Amygdala (tissue), 56 donors: ENCODE measurements around the gene BCL11A.

ENCODE experiments used
- DNase-seq, 56 donors: peaks; one replicate each; lab custom pipeline; 2025; lab: John Stamatoyannopoulos, UW

BCL11A gene

DNA sequence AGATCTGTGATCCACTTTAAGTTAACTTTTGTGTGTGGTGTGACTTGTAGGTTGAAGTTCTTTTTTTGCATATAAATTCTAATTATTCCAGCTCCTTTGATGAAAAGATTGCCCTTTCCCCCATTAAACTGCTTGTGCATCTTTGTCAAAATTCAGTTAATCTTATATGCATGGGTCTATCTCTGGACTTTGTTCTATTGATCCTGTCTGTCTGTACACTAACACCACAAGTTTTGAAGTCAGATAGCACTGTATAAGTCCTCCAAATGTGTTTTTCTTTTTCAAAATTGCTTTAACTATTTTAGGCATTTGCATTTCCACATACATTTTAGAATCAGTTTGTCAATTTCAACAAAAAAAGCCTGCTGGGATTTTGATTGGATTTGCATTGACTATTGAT, 137.6 kb downstream of the BCL11A start:
- DNase-seq = no peak

DNA sequence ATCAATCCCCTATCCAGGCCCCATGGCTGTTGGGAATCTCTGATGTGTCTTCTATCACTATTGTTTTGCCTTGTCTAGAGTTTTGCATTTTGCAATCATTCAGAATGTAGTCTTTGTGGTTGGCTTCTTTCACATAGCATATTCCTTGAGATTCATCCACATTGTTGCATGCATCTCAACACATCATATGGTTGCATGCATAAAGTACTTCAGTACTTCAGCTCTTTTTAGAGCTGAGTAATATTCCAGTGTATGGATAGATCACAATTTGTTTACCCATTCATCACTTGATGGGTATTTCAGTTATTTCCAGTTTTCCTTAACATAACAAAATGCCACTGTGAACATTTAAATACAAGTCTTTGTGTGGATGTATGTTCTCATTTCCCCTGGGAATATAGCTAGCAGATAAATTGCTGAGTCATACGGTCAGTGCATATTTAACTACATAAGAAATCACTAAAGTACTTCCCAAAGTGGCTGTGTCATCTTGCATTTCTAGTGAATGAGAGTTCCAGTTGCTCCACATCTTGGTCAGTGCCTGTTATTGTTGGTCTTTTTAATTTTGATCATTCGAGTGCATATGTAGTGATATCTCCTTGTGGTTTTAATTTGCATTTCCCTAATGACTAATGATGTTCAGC, 138.8 kb downstream of the BCL11A start:
- no peak for DNase-seq

DNA sequence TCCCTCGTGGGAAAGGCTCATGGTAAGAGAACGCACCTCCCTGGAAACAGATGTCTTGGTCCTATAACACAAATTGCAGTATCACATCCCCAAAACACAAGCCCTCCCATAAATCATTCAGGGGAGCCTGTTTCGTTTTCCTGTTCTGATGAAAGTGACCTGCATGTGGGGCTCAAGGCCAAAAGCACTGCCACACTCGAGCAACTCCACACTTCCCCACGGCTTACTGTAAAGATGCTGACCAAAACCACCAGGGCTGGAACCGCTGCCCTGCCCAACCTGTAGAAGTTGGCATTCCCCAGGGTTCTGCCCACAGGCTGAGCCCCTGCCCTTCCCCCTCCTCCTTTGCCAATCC, 139.7 kb downstream of the BCL11A start:
- DNase-seq = no peak

DNA sequence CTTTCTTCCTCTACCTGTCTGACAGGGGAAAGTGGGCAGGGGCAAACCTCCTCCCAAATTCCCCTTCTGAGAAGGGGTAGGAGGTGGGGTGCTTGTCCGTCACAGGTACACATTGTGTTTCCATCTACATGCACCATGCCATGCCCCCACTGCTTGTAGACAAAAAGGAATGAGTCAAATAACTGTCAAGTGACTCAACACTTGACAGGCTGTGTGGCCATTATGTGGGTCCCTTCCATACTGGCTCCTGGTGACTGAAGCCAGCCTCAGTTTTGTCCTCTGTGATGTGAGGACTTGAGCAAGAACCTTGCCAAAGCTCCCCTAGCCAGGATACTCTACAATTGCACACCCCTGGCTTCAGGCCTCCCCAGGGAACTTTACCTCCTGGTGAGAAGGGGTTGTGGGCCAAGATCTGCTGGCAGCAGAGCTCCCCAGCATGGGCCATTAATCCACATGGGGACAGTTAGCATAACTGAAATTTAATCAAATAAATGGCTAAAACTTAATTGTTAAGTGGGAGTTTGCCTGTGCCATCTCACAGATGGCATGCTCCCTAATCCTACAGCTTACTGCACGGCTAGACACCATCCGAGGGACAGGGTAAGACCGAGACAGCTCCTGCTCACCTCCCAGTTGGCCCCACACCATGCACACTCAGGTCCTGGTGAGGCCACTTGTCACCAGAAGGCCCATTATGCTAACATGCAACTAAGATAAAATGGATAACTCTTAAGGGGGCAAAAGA, 140.2 kb downstream of the BCL11A start:
- no peak for DNase-seq

DNA sequence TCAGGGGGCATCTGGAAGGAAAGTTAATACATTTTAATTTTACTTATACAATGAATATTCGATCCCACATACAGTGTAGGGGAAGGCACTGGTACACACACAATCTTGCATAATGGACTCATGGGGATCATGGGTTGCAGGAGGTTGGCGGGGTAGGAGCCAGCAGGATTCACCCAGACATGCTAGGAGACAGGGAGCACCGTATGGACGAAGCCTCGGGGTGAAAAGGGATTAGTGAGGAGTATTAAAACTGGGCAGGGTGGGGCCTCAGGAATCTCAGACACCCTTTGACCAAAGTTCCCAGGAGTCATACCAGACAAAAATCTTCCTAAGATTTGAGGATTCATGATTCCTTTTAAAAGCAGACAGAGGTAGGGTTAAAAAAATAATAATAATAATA, 140.8 kb downstream of the BCL11A start:
- DNase-seq = no peak

DNA sequence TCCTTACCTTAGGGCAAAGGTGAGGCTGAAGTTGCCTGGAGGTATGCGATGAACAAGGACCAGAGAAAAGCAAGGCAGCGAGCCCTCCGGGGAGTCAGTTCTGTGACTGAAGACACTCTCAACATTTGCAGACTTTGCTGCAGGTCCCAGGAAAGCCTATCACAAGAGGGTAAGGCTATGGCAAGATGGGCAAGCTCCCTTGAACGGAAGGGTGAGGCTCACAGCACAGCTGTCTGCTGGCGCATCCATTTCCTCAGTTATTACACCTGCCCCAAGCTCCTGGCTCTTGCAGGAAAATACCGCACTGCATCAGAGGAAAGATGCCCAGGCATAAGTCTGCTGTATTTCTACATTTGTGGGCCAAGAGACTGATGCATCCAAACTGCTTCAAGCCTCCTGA, 141.4 kb downstream of the BCL11A start:
- no peak for DNase-seq

DNA sequence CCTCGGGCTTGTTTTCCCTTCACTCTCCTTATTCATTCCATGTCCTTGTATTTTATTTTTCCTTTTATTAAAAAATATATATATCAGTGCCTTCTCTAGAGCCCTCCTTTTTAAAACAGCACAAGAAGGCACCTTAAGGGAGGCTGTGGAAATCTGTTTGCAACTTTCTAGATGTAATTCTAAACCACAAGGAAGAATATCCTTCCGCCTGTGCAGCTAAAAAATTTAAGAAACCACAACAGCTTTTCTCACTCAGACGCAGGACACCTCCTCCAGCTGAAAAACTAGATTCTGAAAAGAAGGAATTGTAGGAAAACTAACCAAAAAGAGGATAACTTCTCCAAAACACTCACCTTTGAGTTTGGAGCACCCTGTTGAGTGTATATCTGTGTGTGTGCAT, 142.2 kb downstream of the BCL11A start:
- DNase-seq = no peak

DNA sequence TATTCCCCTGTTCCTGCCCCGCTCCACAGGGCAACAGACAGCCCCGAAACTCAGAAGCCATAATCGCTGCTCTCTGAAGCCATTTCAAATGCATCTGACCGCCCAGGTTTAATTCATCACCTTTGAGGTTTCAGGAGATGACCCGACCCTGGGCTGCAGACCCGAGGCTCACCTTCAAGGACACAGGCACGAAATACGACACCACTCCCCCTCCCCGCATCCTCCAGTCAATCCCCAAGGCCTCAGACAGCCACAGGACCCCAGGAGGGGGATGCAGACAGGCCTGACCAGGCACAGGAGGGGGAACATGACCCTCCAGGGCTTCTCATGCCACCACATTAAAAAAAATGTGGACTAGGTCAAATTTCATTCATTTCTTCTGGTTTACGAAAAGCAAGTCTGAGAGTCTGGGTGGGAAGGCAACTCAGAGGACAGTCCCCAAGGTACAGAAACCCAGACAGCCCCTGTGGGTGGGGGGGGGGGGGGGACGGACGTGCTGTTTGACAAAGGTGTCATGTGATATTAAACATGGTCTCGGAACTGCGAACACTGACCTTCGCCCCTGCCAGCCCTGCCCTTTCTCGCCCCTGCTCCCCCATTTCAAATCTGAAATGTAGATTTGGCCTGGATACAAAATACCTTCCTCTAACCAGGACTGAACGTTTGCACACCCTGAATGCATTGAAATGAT, 142.9 kb downstream of the BCL11A start:
- DNase-seq = no peak

DNA sequence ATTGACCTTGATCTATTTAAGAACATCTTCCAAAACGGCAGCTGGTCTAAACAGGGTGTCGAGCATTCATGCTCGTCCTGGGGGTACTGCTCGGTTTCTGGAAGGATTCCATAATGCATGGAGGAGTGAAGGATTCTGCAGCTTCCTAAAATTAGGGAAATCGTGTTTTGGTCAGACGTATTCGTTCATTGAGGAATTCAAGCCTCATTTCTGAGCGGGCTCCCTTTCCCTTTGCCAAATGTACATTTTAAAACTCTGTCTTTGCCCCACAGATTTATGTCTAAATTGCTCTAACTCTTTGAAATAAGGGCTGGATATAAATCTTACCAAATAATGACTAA, 144.0 kb downstream of the BCL11A start:
- no peak for DNase-seq

DNA sequence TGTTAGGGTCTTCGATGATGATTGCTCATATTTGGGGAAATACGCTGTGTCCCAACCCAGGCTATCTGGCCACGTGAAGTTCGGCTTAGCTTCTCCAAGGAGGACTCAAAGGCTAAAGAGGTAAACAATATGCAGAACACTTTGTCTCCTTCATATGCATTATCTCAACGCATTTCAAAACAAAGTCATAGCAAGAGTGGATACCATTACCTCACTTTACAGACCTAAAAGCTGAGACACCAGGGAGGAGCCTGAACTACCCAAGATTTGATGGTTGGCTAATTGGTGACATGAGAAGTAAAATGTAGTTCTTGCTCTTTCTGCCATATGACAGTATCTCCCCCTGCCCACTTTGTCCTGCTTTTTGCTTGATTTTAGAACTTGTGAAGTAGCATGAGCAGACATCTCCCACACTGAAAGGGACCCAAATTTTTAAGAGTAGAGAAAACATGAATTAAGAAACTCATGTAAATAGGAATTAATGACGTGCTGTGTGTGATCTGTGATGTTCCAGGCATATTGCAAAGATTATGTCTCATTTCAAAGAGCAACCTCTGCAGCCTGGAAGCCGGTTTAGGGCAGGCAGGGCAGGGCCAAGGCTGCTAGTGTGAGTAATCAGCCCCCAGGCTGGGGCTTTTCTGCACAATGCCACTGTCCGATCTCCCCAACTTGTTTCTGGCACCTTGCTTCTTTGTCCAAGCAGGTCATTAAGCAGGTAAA, 144.5 kb downstream of the BCL11A start:
- no peak for DNase-seq

DNA sequence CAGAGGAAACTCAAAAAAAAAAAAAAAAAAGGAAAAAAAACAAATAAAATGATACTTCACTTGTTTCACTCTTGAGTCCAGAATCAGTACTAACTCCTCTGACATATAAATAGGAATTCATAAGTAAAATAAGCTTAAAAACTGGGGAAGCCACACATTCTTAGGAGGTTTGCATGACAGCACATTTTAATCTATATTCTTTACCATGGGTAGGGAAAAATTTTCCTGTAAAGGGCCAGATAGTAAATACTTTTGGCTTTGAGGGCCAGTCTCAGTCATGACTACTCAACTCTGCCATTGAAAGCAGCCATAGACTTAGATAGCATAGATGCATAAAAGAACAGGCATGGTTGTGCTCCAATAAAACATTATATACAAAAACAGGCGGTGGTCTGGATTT, 145.2 kb downstream of the BCL11A start:
- no peak for DNase-seq

DNA sequence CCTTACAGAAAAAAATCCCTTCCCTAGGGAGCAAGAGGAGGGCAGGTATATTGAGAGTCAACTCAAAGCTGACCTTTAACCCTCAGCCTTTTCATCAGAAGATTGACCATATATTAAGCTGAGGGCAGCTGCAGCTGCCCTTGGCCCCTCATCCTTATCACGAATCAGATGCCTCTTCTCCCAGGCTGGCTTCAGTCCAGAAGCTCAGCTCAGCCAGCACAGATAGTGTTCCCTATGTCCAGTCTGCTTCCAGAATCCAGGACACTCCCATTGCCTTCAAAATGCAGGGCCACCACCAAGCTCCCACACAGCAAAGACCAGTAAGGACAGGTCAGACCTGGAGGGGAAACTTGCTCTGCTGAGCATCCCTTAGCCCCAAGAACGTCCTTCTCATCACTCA, 146.1 kb downstream of the BCL11A start:
- DNase-seq = no peak

DNA sequence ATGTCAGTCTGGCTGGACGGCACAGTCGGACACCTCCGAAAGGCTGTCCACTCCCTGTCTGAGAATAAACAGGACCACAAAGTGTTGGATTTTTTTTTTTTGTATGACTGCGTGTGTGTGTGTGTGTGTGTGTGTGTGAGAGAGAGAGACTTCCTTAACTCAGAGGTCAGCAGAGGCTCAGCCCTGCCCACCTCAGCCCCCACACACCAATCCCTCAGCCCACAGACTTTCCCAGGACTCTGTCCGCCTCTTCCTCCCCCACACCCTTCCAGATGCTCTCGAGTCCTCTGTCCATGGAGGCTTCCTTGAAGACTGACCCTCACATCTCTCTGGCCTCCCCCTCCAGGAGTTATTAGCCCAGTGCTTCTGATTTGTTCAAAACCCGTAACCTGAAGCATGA, 147.3 kb downstream of the BCL11A start:
- DNase-seq = no peak

DNA sequence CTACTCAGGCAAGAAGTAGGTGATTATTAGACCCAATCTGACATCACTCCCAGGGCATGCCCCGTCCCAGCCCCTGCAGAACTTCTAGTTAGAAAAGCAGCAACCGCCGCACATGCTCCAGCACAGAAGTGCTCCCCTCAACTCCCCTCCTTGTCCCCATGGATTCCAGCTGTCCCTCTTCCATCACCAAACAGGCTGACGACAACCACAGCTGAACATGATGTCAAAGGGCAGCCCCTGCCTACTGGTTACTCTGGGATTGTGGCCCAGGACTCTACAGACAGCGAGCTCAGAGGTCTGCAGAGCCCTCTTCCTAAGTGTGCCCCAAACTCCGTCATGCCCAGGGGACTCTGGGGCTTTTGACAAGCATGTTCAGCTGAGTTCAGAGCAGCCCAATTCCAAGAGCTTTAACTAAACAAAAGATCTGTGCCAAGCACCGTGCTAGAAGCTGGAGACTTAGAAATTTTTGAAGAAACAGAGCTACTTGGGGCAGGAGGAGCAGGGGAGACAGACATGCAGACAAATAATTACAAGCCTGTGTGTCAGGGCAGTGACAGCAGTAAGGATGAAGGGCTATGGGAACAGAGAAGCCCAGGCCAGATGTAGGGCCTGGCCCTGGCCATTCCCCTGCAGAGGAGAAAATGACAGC, 148.1 kb downstream of the BCL11A start:
- no peak for DNase-seq
